HCT116 (cell line): ENCODE results near the gene UNK. TPM values are rescaled to one million over a fixed set of nuclear protein-coding genes. Genes with fewer than 3 reads are reported as not detected.
A peak's percentile ranks its signal among the peaks of the same experiment; 100 is the strongest.

Experiments
- ATAC-seq: fragments of 200-7000 bp; cut with Tn5 transposase; 2 replicates; pipeline ENCODE4 v1.9.1; 2020; ENCODE audit warnings: mild to moderate bottlenecking, moderate library complexity
- BruUV-seq: library from RNA; stranded (reverse); fragments of 400-500 nt; replicated peaks from 2 replicates; lab custom pipeline; 2021; lab: Mats Ljungman, UMichigan
- CTCF ChIA-PET: fragments of 300-600 bp; sonication (Branson Sonifier 250); formaldehyde crosslinking; loops from one replicate; lab custom pipeline; 2021; ENCODE audit warnings: antibody characterized with exemption; lab: Charles Lee
- POLR2A ChIA-PET: fragments of 300-600, 350-600 bp; sonication (Branson Sonifier 250); formaldehyde crosslinking; loops from one replicate; lab custom pipeline; 2021; ENCODE audit warnings: antibody characterized with exemption; lab: Charles Lee
- RAD21 ChIA-PET, 2 experiments: fragments of 300-600 bp; sonication (Branson Sonifier 250); formaldehyde crosslinking; loops; one replicate each; lab custom pipeline; 2023; ENCODE audit warnings: low total read pairs in 2 of 2; ENCODE audit not compliant: uncharacterized antibody in 2 of 2, unreplicated experiment in 2 of 2, low non-redundant PET in 1 of 2; lab: Charles Lee
- DNase-seq: peaks from one replicate; pipeline ENCODE4 v3.0.0-alpha.2; 2010; ENCODE audit warnings: low read depth, low spot score
- H2AFZ ChIP-seq: fragments of 200-600 bp; shearing (Covaris generic), sonication (generic); 2 replicates; pipeline ENCODE4 v1.6.1; 2017; ENCODE audit warnings: low read depth, mixed run types, mixed read lengths, antibody characterized with exemption, low read length; ENCODE audit not compliant: poor library complexity, severe bottlenecking
- H3K27ac ChIP-seq: 2 replicates; pipeline ENCODE4 v1.5.1; 2012; ENCODE audit warnings: low read depth, low read length
- H3K27me3 ChIP-seq: fragments of 200-600 bp; sonication (generic); 2 replicates; pipeline ENCODE4 v1.6.1; 2016; ENCODE audit warnings: mixed run types, low read length, mixed read lengths; ENCODE audit not compliant: insufficient read depth
- H3K36me3 ChIP-seq, 2 experiments: fragments of 200-500 bp in 1 of 2; fragments of 200-600 bp in 1 of 2; sonication (Bioruptor generic) in 1 of 2; sonication (generic) in 1 of 2; 2 replicates each; pipeline versions ENCODE4 v1.5.1 to v1.6.1; 2014 to 2016; ENCODE audit warnings: low read length in 2 of 2, inconsistent platforms in 1 of 2, mixed read lengths in 1 of 2, mixed run types in 1 of 2; ENCODE audit not compliant: insufficient read depth in 2 of 2, control insufficient read depth in 1 of 2
- H3K4me1 ChIP-seq, 2 experiments: fragments of 200-600 bp in 1 of 2; sonication (generic) in 1 of 2; 2 replicates each; pipeline versions ENCODE4 v1.5.1 to v1.6.1; 2012 to 2017; ENCODE audit warnings: low read length in 2 of 2, inconsistent platforms in 1 of 2, mild to moderate bottlenecking in 1 of 2, mixed read lengths in 1 of 2, mixed run types in 1 of 2, moderate library complexity in 1 of 2; ENCODE audit not compliant: insufficient read depth in 2 of 2, control insufficient read depth in 1 of 2
- H3K4me2 ChIP-seq: fragments of 200-600 bp; sonication (generic); 2 replicates; pipeline ENCODE4 v1.6.1; 2017; ENCODE audit warnings: mixed run types, low read length, mixed read lengths
- H3K4me3 ChIP-seq, 2 experiments: fragments of 200-600 bp in 1 of 2; sonication (generic) in 1 of 2; replicated peaks in 1 of 2; 2 replicates each; pipeline ENCODE4 v1.5.1; 2011 to 2016; ENCODE audit warnings: low read length in 2 of 2, control low read depth in 1 of 2, low read depth in 1 of 2, mild to moderate bottlenecking in 1 of 2, mixed read lengths in 1 of 2, mixed run types in 1 of 2
- H3K79me2 ChIP-seq: fragments of 200-600 bp; sonication (generic); 2 replicates; pipeline ENCODE4 v1.6.1; 2017; ENCODE audit warnings: mild to moderate bottlenecking, mixed run types, low read length, moderate library complexity, mixed read lengths; ENCODE audit not compliant: insufficient read depth
- H3K9ac ChIP-seq: fragments of 200-600 bp; sonication (generic); 2 replicates; pipeline ENCODE4 v1.6.1; 2016; ENCODE audit warnings: low read length, mixed read lengths
- H3K9me2 ChIP-seq: fragments of 200-600 bp; sonication (generic), shearing (Covaris generic); 2 replicates; pipeline ENCODE4 v1.6.1; 2017; ENCODE audit warnings: mixed run types, mild to moderate bottlenecking, moderate library complexity; ENCODE audit not compliant: insufficient read depth
- H3K9me3 ChIP-seq, 2 experiments: fragments of 200-500 bp in 1 of 2; fragments of 200-600 bp in 1 of 2; sonication (Bioruptor generic) in 1 of 2; sonication (generic) in 1 of 2; 2 replicates each; pipeline ENCODE4 v1.6.1; 2014 to 2017; ENCODE audit warnings: low read length in 2 of 2, mixed read lengths in 2 of 2, inconsistent platforms in 1 of 2, low read depth in 1 of 2, mild to moderate bottlenecking in 1 of 2, mixed run types in 1 of 2, moderate library complexity in 1 of 2; ENCODE audit not compliant: control insufficient read depth in 1 of 2, insufficient read depth in 1 of 2
- H4K20me1 ChIP-seq: fragments of 200-600 bp; sonication (generic), shearing (Covaris generic); 2 replicates; pipeline ENCODE4 v1.6.1; 2017; ENCODE audit warnings: mixed run types, mild to moderate bottlenecking, moderate library complexity; ENCODE audit not compliant: insufficient read depth
- CTCF ChIP-seq, 3 experiments: fragments of 200-600 bp in 1 of 3; sonication (generic) in 1 of 3; IDR thresholded peaks in 2 of 3; conservative IDR thresholded peaks in 1 of 3; 2 replicates each; pipeline ENCODE4 v1.5.1; 2012 to 2017; ENCODE audit warnings: low read depth in 2 of 3, low read length in 2 of 3, antibody characterized with exemption in 1 of 3, borderline replicate concordance in 1 of 3, control low read depth in 1 of 3, mild to moderate bottlenecking in 1 of 3, mixed read lengths in 1 of 3, mixed run types in 1 of 3, moderate library complexity in 1 of 3; ENCODE audit not compliant: insufficient read depth in 1 of 3
- EZH2phosphoT487 ChIP-seq: fragments of 200-600 bp; IDR thresholded peaks from 2 replicates; pipeline ENCODE4 v1.6.1; 2018; ENCODE audit warnings: antibody characterized with exemption, borderline replicate concordance
- RAD21 ChIP-seq: IDR thresholded peaks from 2 replicates; pipeline ENCODE4 v1.6.1; 2012; ENCODE audit warnings: low read depth, mild to moderate bottlenecking
- SIN3A ChIP-seq: IDR thresholded peaks from 2 replicates; pipeline ENCODE4 v1.6.1; 2012; ENCODE audit warnings: low read depth
- YY1 ChIP-seq: IDR thresholded peaks from 2 replicates; pipeline ENCODE4 v1.6.1; 2011; ENCODE audit warnings: low read length, low read depth, moderate library complexity, mild to moderate bottlenecking; ENCODE audit not compliant: insufficient replicate concordance; ENCODE audit errors: extremely low read depth
- ZFX ChIP-seq: fragments of 450-650 bp; IDR thresholded peaks from 2 replicates; pipeline ENCODE4 v1.6.1; 2017
- intact Hi-C: fragments of 100-400 bp; cut with micrococcal nuclease; formaldehyde crosslinking; loops from 2 replicates; pipeline ENCODE4 v1.10.0; 2022
- total RNA-seq: library from RNA; stranded (reverse); gene quantifications from one replicate; pipeline ENCODE4 v1.2.1, GENCODE V29; 2021; ENCODE audit not compliant: unreplicated experiment

Gene UNK
- total RNA-seq, 1 experiment from 2014 or later: 40.6 TPM

- TF ChIP-seq YY1: peak; percentile 4
- TF ChIP-seq RAD21: no peak
- TF ChIP-seq CTCF (IDR thresholded peaks at IDR 0.05 in 2 of 3, conservative IDR thresholded peaks at IDR 0.05 in 1 of 3; ENCODE audit: borderline replicate concordance in 1 of 3, insufficient read depth in 1 of 3, low read depth in 2 of 3, low read length in 2 of 3): peak in 2 of 3 experiments; percentile 75 to 78; a peak in 4 of 6 replicates
- no peak for TF ChIP-seq ZFX
- TF ChIP-seq EZH2phosphoT487: no peak
- no peak for TF ChIP-seq SIN3A
- ATAC-seq (peak; percentile 18), DNase-seq (no peak)
- Histone ChIP-seq H3K4me2 (peak overlapping the region; percentile 84), H3K9me3 (no peaks in the 10 kb centered on the region), H3K36me3 (peaks cover 16 to 33% of the 10 kb centered on the region in 2 experiments), H3K27me3 (no peaks in the 10 kb centered on the region), H3K9ac (peak overlapping the region; percentile 97), H2AFZ (no peak overlapping the region), H3K79me2 (peaks cover 27% of the 10 kb centered on the region), H3K4me1 (peaks cover 35 to 74% of the 10 kb centered on the region in 2 experiments), H3K4me3 (peak overlapping the region; percentile 74 to 84), H4K20me1 (peaks cover 31% of the 10 kb centered on the region), H3K27ac (peak overlapping the region; percentile 97), H3K9me2 (no peaks in the 10 kb centered on the region)
- ChIA-PET RAD21 (no interaction called here), CTCF (interaction anchor here (1.5 kb wide), 1 partner anchor 48 kb away, joined by 6 read pairs; no protein-coding TSS in a partner anchor), POLR2A (interaction anchor here (0.9 to 5.1 kb wide), 8 partner anchors 8 to 129 kb away, joined by 3 to 83 read pairs (median 6); partner anchors contain the start of genes GALK1, TRIM47 and WBP2)
- intact Hi-C loops: loop anchor here (2.0 to 5.0 kb wide), 2 partner anchors 76 to 98 kb away; partner anchors contain the start of genes TRIM47 and WBP2
- no TSS peak for BruUV-seq
These were observed 5.8 kb upstream of the UNK start for GRCh38 chr17:75778861-75779249.
